GM12878 (cell line): ENCODE results near the gene CRHBP. TPM values are rescaled to one million over a fixed set of nuclear protein-coding genes. Genes with fewer than 3 reads are reported as not detected.

Experiments
- ATAC-seq: fragments of 200-7000 bp; cut with Tn5 transposase; 3 replicates; pipeline ENCODE4 v1.9.1; 2020; ENCODE audit warnings: mild to moderate bottlenecking, moderate library complexity
- BruUV-seq: library from RNA; stranded (reverse); fragments of 400-500 nt; replicated peaks from 2 replicates; lab custom pipeline; 2021; lab: Mats Ljungman, UMichigan
- CTCF ChIA-PET: fragments of 300-600 bp; sonication (Branson Sonifier 250); formaldehyde crosslinking; extraction: SDS; loops from one replicate; lab custom pipeline; 2021; ENCODE audit warnings: inconsistent platforms; lab: Yijun Ruan, JAX
- POLR2A ChIA-PET: fragments of 350-600 bp; formaldehyde crosslinking; extraction: SDS; loops from one replicate; lab custom pipeline; 2021; ENCODE audit warnings: inconsistent platforms; lab: Charles Lee
- RAD21 ChIA-PET: fragments of 300-600 bp; sonication (Branson Sonifier 250); formaldehyde crosslinking; loops from one replicate; lab custom pipeline; 2023; ENCODE audit warnings: antibody characterized with exemption; ENCODE audit not compliant: unreplicated experiment; lab: Charles Lee
- SMC1A ChIA-PET: fragments of 300-600 bp; sonication (Branson Sonifier 250); formaldehyde crosslinking; loops from one replicate; lab custom pipeline; 2023; ENCODE audit not compliant: unreplicated experiment, uncharacterized antibody; lab: Charles Lee
- DNase-seq: peaks from one replicate; pipeline ENCODE4 v3.0.0-alpha.2; 2011; ENCODE audit warnings: low read depth, low spot score
- FAIRE-seq: peaks from 3 replicates; lab custom pipeline; 2011; peaks lifted over from hg19 to GRCh38; lab: Jason Lieb, UNC
- H2AFZ ChIP-seq: 2 replicates; pipeline ENCODE4 v1.6.0; 2011; ENCODE audit warnings: low read depth, low read length, control low read depth; ENCODE audit not compliant: control insufficient read depth
- H3K27ac ChIP-seq: 2 replicates; pipeline ENCODE4 v1.5.1; 2011; ENCODE audit warnings: control low read depth; ENCODE audit not compliant: control insufficient read depth, insufficient read depth
- H3K27me3 ChIP-seq, 2 experiments: replicated peaks in 1 of 2; 2 replicates each; pipeline versions ENCODE4 v1.6.0 to v1.6.1; 2011; ENCODE audit warnings: low read length in 1 of 2; ENCODE audit not compliant: control insufficient read depth in 2 of 2, insufficient read depth in 2 of 2
- H3K36me3 ChIP-seq, 2 experiments: 2 replicates each; pipeline ENCODE4 v1.5.1; 2011; ENCODE audit warnings: low read length in 1 of 2; ENCODE audit not compliant: control insufficient read depth in 2 of 2, insufficient read depth in 2 of 2
- H3K4me1 ChIP-seq: 2 replicates; pipeline ENCODE4 v1.6.1; 2011; ENCODE audit warnings: mild to moderate bottlenecking, low read length, moderate library complexity, mixed read lengths; ENCODE audit not compliant: control insufficient read depth, insufficient read depth
- H3K4me2 ChIP-seq: 2 replicates; pipeline ENCODE4 v1.6.0; 2011; ENCODE audit warnings: control low read depth; ENCODE audit not compliant: control insufficient read depth, insufficient read depth
- H3K4me3 ChIP-seq: fragments of 200-600 bp; sonication (generic); 2 replicates; pipeline ENCODE4 v1.5.1; 2016
- H3K79me2 ChIP-seq: 2 replicates; pipeline ENCODE4 v1.6.0; 2011; ENCODE audit warnings: low read length; ENCODE audit not compliant: control insufficient read depth, insufficient read depth
- H3K9ac ChIP-seq: 2 replicates; pipeline ENCODE4 v1.8.0; 2011; ENCODE audit warnings: low read length, control low read depth, mixed read lengths; ENCODE audit not compliant: control insufficient read depth, insufficient read depth
- H3K9me3 ChIP-seq: replicated peaks from 3 replicates; pipeline ENCODE4 v1.5.1; 2011; ENCODE audit warnings: mild to moderate bottlenecking, low read length; ENCODE audit not compliant: control insufficient read depth, insufficient read depth
- H4K20me1 ChIP-seq: 2 replicates; pipeline ENCODE4 v1.6.0; 2011; ENCODE audit not compliant: control insufficient read depth, insufficient read depth
- BCL11A ChIP-seq: IDR thresholded peaks from 2 replicates; pipeline ENCODE4 v1.6.1; 2011; ENCODE audit warnings: low read depth, low read length
- BCL3 ChIP-seq: IDR thresholded peaks from 2 replicates; pipeline ENCODE4 v1.6.1; 2011; ENCODE audit warnings: borderline replicate concordance, low read depth, mild to moderate bottlenecking, moderate library complexity, low read length; ENCODE audit not compliant: insufficient read depth, poor library complexity, severe bottlenecking
- BHLHE40 ChIP-seq, 2 experiments: fragments of 450-650 bp in 1 of 2; IDR thresholded peaks; 2 replicates each; pipeline ENCODE4 v1.6.1; 2011 to 2017; ENCODE audit warnings: low read depth in 2 of 2, borderline replicate concordance in 1 of 2, improper control_type of control experiment in 1 of 2, low read length in 1 of 2, mild to moderate bottlenecking in 1 of 2
- BMI1 ChIP-seq: fragments of 450-650 bp; IDR thresholded peaks from 2 replicates; pipeline ENCODE4 v1.6.1; 2016; ENCODE audit warnings: mild to moderate bottlenecking, moderate library complexity, borderline replicate concordance
- BRCA1 ChIP-seq: IDR thresholded peaks from 2 replicates; pipeline ENCODE4 v1.6.1; 2011; ENCODE audit warnings: low read depth, low read length, improper control_type of control experiment
- CHD1 ChIP-seq: IDR thresholded peaks from 2 replicates; pipeline ENCODE4 v1.6.1; 2012; ENCODE audit warnings: low read depth, low read length, improper control_type of control experiment
- CHD2 ChIP-seq: IDR thresholded peaks from 2 replicates; pipeline ENCODE4 v1.6.1; 2011; ENCODE audit warnings: low read depth, low read length, improper control_type of control experiment, borderline replicate concordance
- CHD4 ChIP-seq: fragments of 200-600 bp; sonication (generic); IDR thresholded peaks from 2 replicates; pipeline ENCODE4 v1.6.1; 2016; ENCODE audit warnings: mild to moderate bottlenecking
- CREB1 ChIP-seq: IDR thresholded peaks from 2 replicates; pipeline ENCODE4 v1.6.1; 2012; ENCODE audit warnings: low read depth, mild to moderate bottlenecking, inconsistent platforms
- MEF2A ChIP-seq: IDR thresholded peaks from 2 replicates; pipeline ENCODE4 v1.6.1; 2011; ENCODE audit warnings: low read depth, mild to moderate bottlenecking, low read length, moderate library complexity; ENCODE audit not compliant: insufficient read depth
- MEF2B ChIP-seq: fragments of 450-650 bp; IDR thresholded peaks from 2 replicates; pipeline ENCODE4 v1.6.1; 2018; ENCODE audit warnings: mild to moderate bottlenecking, moderate library complexity; ENCODE audit not compliant: partially characterized antibody, poor library complexity, severe bottlenecking
- RELB ChIP-seq: fragments of 450-650 bp; IDR thresholded peaks from 2 replicates; pipeline ENCODE4 v1.6.1; 2017; ENCODE audit warnings: low read depth, mild to moderate bottlenecking, moderate library complexity
- SMAD1 ChIP-seq: fragments of 450-650 bp; IDR thresholded peaks from 2 replicates; pipeline ENCODE4 v1.6.1; 2018; ENCODE audit warnings: mild to moderate bottlenecking, low read depth; ENCODE audit not compliant: partially characterized antibody
- STAT3 ChIP-seq: IDR thresholded peaks from 2 replicates; pipeline ENCODE4 v1.6.1; 2011; ENCODE audit warnings: low read depth, low read length, improper control_type of control experiment
- TBL1XR1 ChIP-seq: IDR thresholded peaks from 2 replicates; pipeline ENCODE4 v1.6.1; 2012; ENCODE audit warnings: low read depth, low read length, improper control_type of control experiment
- USF1 ChIP-seq: IDR thresholded peaks from 2 replicates; pipeline ENCODE4 v1.6.1; 2011; ENCODE audit warnings: borderline replicate concordance, low read depth, mild to moderate bottlenecking, moderate library complexity, mixed read lengths, low read length; ENCODE audit not compliant: insufficient read depth; ENCODE audit errors: extremely low read length
- WRNIP1 ChIP-seq: IDR thresholded peaks from 2 replicates; pipeline ENCODE4 v1.6.1; 2011; ENCODE audit warnings: low read depth, low read length, improper control_type of control experiment, borderline replicate concordance
- ZNF274 ChIP-seq: IDR thresholded peaks from one replicate; pipeline ENCODE4 v1.8.0; 2011; ENCODE audit not compliant: insufficient read length, insufficient read depth
- WGBS: methylation state at CpG from one replicate; pipeline ENCODE4 v1.1.6; 2016; ENCODE audit warnings: low lambda C conversion rate; ENCODE audit not compliant: insufficient replicate concordance, insufficient coverage; ENCODE audit errors: missing lambda C conversion rate; 5-methylcytosine and 5-hydroxymethylcytosine counted together
- in situ Hi-C: fragments of 300-500 bp; cut with MboI; formaldehyde crosslinking; loops from 9 replicates; pipeline ENCODE4 v1.14.3; 2018; ENCODE audit warnings: mixed read lengths
- intact Hi-C: fragments of 100-400 bp; cut with micrococcal nuclease; formaldehyde crosslinking; loops from one replicate; pipeline ENCODE4 v1.14.2; 2022; ENCODE audit not compliant: unreplicated experiment
- polyA plus RNA-seq, 11 experiments: library from polyadenylated mRNA; depleted of rRNA in 4 of 11; unstranded in 6 of 11; stranded (reverse) in 5 of 11; fragments of >200 nt; fragmentation: Nextera tagmentation in 4 of 11; fragmentation: Illumina TruSeq in 1 of 11; extraction: Ambion mirVana in 4 of 11; extraction: Trizol in 1 of 11; gene quantifications; 1 replicate in 1 of 11; 2 replicates in 10 of 11; pipeline versions ENCODE4 v1.2.1 to v1.2.3, GENCODE V29; 2011 to 2016; ENCODE audit warnings: inconsistent platforms in 2 of 11, missing spikeins in 2 of 11, low read depth in 1 of 11
- total RNA-seq, 4 experiments: library from RNA; depleted of rRNA in 3 of 4; stranded (reverse); fragments of >200 nt in 3 of 4; fragmentation: Illumina TruSeq in 1 of 4; extraction: Trizol in 1 of 4; gene quantifications; 2 replicates each; pipeline versions ENCODE4 v1.2.1 to v1.2.3, GENCODE V29; 2013 to 2021

The CRHBP gene
- total and polyA plus RNA-seq, 10 of the 15 experiments (the other 5 are each of a cell fraction or from before 2014, with no cell fraction given): 0.04 to 0.32 TPM; not detected in 8

GRCh38 chr5:76926329-76927105 lies 26.3 kb upstream of the CRHBP start (continued):
- TF ChIP-seq STAT3 (no peak), CHD1 (no peak), TBL1XR1 (no peak), CHD4 (no peak)

GRCh38 chr5:76927961-76928360 lies 24.9 kb upstream of the CRHBP start:
- WGBS: 19% methylated on average over 4 of the region's 4 CpGs
- H3K4me1 ChIP-seq: no peaks in the 10 kb centered on the region
- H3K9ac ChIP-seq: no peak overlapping the region
- CTCF ChIA-PET: no interaction called here
- H3K4me3 ChIP-seq: no peak overlapping the region
- no peaks in the 10 kb centered on the region for H3K9me3 ChIP-seq
- 0 out of 4 replicates have a peak, but pooled peaks cover 0 to 2% of the 10 kb centered on the region in 2 experiments for H3K27me3 ChIP-seq
- no peak for FAIRE-seq
- no peak overlapping the region for H3K27ac ChIP-seq
- RAD21 ChIA-PET: no interaction called here
- H3K4me2 ChIP-seq: no peak overlapping the region
- BruUV-seq: no TSS peak
- in situ Hi-C loops (no loop called here), intact Hi-C loops (no loop called here)
- H4K20me1 ChIP-seq: no peaks in the 10 kb centered on the region
- H3K36me3 ChIP-seq: no peaks in the 10 kb centered on the region
- no peaks in the 10 kb centered on the region for H3K79me2 ChIP-seq
- DNase-seq: no peak
- POLR2A ChIA-PET: no interaction called here
- SMC1A ChIA-PET: interaction anchor here (0.7 to 1.1 kb wide), 3 partner anchors 9 to 35 kb away, joined by 3 read pairs; no protein-coding TSS in a partner anchor
- no peak for ATAC-seq
- no peak overlapping the region for H2AFZ ChIP-seq
- TF ChIP-seq BMI1: no peak
- no peak for TF ChIP-seq MEF2A
- TF ChIP-seq WRNIP1: no peak
- no peak for TF ChIP-seq BRCA1
- no peak for TF ChIP-seq CHD2
- no peak for TF ChIP-seq SMAD1
- TF ChIP-seq MEF2B: no peak
- TF ChIP-seq CREB1: no peak
- TF ChIP-seq BCL3: no peak
- TF ChIP-seq RELB: no peak
- no peak for TF ChIP-seq ZNF274
- no peak for TF ChIP-seq BHLHE40 (IDR thresholded peaks at IDR 0.05; ENCODE audit: borderline replicate concordance in 1 of 2, low read depth in 2 of 2, low read length in 1 of 2)
- TF ChIP-seq BCL11A: no peak
- no peak for TF ChIP-seq USF1
